Measurements from ENCODE around the gene PIGT.

Gene PIGT

DNA sequence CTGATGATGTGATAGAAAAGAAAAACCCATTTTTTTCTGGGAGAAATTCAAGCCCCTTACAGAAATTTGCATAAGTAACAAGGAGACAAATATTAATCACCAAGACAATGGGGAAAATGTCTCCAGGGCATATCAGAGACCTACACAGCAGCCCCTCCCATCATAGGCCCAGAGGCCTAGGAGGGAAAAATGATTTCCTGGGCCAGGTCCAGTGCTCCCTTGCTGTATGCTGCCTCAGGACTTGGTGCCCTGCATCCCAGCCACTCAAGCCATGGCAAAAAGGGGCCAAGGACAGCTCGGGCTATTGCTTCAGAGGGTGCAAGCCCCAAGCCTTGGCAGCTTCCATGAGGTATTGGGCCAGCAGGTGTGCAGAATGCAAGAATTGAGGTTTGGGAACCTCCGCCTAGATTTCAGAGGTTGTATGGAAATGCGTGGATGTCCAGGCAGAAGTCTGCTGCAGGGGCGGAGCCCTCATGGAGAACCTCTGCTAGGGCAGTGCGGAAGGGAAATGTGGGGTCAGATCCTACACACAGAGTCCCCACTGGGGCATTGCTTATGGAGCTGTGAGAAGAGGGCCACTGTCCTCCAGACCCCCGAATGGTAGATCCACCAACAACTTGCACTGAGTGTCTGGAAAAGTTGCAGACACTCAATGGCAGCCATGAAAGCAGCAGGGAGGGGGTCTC is 15.5 kb upstream of the PIGT start:
- no peak for DNase-seq (ENCODE audit: low read depth, low spot score)

DNA sequence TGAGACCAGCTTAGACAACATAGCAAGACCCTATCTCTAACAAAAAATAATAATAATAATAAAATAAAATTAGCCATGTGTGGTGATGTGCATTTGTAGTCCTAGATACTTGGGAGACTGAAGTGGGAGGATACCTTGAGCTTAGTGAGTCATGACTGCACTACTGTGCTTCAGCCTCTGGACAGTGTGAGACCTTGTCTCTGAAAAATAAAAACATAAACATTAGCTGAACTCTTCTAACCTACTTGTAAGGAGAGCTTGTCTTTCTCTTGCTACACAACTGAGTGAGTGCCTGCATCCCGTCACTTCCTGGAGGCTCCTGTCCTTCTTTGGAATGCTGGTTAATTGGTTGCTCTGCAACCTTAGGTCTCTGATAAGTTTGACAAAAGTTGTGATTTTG is 13.0 kb upstream of the PIGT start:
- DNase-seq (ENCODE audit: low read depth, low spot score): no peak

DNA sequence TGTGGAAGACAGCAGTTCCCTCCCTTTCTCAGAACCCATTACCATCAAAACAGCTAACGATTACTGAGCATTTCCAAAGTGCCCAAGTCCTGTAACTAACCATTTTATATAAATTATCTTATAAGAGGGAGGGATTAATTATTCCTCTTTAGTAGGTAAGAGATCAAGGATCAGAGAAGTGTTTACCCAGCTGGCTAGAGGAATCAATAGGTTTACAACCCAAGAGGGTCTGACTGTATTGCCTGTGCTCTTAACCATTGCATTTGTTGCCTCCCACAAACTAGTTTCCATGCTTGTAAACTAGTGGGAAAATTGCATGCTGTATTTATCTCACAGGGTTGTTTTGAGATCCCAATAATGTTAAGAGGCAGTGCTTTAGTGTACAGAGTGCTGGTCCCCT is 11.5 kb upstream of the PIGT start:
- DNase-seq (ENCODE audit: low read depth, low spot score): no peak

DNA sequence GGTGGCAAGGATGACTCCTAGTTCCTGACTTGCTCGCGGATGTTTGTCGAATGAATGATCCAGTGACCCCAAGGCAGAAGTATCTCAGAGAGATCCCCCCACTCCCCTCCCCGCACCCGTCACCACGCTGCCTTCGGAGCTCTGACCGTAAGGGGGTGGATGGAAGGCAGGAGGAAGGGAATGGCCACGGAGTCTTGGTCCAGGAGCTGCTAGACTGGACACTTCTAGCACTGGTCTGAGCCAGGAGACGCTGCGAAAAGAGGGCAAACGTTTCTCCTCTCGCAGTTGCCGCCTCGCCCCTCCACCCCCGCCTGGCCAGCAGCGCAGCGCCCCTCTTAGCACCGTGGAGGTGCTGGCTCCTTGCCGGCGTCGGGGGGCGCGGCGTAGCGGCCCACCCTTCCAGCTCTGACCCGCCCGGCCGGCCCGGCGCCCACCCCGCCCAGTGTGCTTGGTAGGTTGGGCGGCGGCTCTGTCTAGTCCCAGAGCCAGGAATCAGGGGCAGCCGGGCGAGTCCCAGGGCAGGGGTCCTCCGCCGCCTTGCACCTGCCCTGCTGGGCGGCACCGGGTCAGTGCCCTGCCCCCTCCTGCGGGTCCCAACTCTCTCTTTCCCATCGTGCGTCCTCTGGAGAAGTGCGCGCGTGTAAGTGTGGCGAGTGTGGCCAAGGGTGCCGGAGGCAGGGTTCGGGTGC is 10.2 kb upstream of the PIGT start:
- DNase-seq (ENCODE audit: low read depth, low spot score): no peak

DNA sequence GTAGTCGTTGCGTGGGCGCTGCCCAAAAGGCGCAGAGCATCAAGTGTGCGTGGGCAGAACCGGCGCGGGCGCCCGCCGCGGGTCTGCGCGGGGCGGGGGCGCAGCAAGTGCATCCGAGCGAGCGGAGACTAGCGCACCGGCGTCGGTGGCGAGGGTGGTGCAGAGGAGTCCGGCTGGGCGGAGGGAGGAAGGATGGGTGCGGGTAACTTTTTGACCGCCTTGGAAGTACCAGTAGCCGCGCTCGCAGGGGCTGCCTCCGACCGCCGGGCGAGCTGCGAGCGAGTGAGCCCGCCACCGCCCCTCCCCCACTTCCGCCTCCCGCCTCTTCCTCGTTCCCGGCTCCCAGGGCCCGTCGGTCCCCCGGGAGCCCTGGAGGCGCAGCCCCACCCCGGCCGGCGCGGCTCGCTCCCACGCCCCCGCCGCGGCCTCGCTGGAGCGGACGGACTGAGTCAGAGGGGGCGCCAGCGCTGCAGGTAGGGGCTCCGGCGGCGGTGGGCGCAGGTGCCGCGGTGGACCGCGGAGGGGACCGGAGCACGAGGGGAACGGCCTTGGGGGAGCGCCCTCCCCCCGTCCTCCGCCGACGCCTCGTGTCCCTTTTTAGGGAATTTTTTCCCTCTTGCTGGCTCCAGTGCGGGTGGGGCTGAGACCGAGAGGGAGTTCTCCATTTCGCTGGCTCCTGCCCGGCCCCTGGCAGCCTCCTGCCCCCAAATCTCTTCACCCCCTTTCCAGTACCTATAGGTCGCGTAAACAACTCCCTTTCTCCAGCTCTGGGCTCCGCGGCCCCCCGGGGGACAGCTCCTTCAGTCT is 9.5 kb upstream of the PIGT start:
- DNase-seq (ENCODE audit: low read depth, low spot score): no peak

DNA sequence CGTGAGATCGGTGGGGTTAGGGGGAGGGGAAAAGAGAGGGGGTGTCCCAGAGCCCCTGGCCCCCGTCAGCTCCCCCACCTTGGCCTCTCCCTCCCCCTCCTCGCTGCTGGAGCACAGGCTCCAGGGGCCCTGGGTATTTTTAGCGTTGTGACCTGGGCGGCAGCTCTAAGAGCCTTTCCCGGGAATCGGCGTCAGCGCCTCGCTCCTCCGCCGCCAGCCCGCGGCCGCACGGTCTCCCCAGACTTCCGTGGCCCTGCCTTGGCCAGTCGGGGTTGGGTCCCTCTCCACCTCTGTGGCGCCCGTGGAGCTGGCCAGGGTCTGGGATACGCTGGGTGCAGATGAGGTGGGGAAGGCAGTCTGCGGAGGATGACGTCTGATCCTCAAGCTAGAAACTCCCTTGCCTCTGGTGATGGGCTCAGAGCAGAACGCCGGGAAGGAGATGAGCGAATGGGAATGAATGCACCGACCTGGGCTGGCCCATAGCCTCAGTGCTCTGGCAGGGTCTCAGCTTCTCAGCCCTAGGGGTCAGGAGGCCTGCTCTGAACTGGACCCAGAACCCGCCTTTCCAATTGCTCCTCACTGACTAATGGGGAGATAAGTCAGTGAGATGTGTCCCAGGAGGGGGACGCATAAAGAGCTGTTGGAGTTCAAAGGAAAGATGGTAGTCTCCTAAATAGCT is 8.7 kb upstream of the PIGT start:
- DNase-seq (ENCODE audit: low read depth, low spot score): no peak

DNA sequence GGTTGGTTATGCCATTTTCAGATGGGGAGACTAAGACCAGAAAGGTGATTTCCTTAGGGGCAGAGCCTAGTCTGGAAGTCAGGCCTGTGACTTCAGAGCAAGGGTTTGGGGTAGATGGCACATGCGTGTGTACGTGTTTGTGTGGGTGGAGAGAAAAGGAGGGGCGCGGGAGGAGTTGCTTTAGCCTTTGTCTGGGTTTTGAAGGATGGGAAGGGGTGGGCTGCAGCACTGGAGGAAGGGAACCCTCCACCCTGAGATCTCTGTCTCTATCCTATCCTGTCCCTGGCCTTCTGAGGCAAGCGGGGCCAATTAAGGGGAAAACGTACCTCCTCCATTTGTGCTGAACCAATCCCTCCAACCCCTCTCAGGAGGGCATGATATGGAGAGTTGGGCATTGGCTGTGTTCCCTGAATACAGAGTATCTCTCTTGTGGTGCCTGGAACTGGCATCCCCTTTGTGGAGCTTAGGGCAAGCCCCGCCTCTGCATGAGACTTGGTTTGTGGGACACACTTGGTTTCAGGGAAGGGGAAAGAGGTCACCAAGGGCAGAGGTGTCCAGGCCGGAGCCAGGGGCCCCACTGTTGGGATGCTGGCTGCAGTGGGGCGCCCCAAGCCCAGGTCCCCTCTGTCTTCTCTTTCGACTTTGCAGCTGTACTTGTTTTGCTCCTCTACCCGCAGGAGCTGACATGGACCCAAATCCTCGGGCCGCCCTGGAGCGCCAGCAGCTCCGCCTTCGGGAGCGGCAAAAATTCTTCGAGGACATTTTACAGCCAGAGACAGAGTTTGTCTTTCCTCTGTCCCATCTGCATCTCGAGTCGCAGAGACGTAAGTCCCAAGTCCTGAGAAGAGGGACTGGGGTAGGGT is 7.9 kb upstream of the PIGT start, which contains the start of gene DBNDD2:
Gene DBNDD2 (plus strand): TSS at position 507 of the 863 bp plus-strand sequence. CDS start 179 bp downstream, at position 686.
- no peak for DNase-seq (ENCODE audit: low read depth, low spot score)

DNA sequence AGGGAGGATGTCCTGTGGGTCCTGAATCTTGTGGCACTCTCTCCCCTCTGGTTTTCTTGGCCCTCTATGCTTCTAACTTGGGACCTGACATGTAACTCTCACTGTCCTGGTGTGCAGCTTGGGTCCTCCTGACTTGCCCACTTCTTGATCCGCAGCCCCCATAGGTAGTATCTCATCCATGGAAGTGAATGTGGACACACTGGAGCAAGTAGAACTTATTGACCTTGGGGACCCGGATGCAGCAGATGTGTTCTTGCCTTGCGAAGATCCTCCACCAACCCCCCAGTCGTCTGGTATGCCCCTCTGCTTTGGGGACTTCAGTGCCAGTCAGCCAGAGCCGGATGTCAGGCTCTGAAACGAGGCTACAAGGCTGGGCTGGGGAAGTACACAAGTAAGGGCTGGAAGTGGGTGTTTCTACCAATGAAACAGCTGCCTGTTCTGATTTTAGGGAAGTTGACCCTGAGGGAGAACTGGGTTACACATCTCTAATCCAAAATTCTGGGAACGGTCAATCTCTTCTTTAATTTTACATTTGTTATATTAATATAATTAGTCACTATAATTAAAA is 7.2 kb upstream of the PIGT start:
- no peak for DNase-seq (ENCODE audit: low read depth, low spot score)

DNA sequence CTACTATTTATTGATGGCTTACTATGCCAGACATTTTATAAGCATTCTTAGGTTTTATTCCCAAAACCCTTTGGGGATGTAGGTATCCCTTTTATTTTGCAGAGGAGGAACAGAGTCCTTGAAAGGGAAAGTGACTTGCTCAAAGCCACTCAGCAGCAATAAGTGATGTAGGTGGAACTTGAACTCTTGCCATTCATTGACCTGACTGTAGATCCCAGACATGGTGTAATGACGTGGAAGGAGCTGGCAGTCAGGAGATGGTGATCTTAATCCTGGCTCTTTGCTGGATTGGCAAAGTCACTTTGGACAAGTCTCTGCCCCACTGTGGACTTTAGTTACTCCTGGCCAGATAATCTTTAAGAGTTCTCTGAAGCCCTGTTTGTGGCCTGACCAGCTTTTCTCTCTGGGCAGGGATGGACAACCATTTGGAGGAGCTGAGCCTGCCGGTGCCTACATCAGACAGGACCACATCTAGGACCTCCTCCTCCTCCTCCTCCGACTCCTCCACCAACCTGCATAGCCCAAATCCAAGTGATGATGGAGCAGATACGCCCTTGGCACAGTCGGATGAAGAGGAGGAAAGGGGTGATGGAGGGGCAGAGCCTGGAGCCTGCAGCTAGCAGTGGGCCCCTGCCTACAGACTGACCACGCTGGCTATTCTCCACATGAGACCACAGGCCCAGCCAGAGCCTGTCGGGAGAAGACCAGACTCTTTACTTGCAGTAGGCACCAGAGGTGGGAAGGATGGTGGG is 6.2 kb upstream of the PIGT start:
- no peak for DNase-seq (ENCODE audit: low read depth, low spot score)

DNA sequence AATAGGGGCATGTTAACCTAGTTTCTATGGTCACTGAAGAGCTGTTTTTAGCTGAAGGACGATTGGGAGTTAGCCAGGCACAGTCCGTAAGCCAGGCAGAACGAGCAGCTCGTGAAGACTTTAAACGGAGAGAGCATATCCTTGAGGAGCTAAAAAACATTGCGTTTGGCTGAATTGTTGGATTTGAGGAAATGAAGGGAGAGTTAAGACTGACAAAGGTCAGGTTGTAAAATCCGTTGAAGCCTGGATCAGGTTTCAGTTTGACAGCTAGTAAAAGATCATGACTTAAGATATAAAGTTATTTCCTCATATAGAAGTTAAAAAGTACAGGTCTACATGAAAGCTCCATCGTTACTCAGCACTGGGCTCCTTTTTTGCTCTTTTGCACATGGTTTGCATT is 5.1 kb upstream of the PIGT start:
- DNase-seq (ENCODE audit: low read depth, low spot score): no peak

DNA sequence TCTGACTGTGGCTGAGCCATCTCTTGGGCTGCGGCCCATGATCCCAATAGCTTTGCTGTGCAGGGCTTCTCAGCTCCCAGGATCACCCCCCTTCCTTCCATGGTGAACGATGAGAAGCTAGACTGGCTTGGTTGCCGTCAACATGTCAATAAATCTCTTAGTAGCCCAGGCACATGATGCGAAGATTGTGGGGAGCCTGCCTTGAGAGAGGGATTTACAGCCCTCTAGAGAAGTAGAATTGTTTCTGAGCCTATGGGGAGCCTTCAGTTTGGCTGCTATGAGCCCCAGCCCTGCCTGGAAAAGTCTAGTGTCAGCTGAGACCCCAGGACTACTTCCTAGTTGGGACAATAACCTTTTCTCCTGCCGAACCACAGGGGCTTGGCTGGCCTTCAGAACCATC is 3.3 kb upstream of the PIGT start:
- DNase-seq (ENCODE audit: low read depth, low spot score): no peak

DNA sequence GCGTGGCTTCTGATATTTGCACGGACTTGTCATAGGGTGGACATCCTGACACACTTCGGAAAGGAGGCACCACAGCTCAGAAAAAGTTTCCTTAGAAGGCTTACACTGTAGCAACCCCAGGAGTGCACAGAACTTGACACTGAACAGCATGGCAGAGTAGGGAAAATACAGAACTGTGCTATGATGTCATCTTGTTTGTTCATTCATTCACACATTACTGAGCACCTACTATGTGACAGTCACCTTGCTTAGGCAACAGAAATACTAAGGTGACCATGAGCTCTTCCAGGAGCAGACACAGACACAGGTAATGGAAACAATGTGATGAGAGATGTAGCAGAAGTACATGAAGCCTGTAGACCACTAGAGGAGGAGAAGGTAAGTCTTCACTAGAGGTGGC is 2.5 kb upstream of the PIGT start:
- no peak for DNase-seq (ENCODE audit: low read depth, low spot score)

DNA sequence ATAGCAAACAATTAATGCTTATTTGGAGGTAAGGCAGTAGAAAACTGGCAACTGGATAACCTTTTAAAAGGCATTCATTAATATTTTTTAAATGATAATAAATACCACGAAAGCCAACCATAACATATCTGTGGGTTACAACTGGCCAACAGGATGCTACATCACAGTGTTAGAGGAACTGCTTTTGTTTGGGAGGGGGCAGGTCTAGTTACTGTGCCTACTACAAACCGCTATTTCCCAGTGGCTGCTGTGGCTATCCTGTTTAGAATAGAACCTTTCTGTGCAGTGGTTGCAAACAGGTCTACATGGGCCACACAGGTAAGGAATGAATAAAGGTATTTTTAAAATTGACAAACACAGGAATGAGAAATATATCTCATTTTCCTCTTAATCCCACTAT is 976 bp downstream of the PIGT start:
- DNase-seq (ENCODE audit: low read depth, low spot score): no peak

DNA sequence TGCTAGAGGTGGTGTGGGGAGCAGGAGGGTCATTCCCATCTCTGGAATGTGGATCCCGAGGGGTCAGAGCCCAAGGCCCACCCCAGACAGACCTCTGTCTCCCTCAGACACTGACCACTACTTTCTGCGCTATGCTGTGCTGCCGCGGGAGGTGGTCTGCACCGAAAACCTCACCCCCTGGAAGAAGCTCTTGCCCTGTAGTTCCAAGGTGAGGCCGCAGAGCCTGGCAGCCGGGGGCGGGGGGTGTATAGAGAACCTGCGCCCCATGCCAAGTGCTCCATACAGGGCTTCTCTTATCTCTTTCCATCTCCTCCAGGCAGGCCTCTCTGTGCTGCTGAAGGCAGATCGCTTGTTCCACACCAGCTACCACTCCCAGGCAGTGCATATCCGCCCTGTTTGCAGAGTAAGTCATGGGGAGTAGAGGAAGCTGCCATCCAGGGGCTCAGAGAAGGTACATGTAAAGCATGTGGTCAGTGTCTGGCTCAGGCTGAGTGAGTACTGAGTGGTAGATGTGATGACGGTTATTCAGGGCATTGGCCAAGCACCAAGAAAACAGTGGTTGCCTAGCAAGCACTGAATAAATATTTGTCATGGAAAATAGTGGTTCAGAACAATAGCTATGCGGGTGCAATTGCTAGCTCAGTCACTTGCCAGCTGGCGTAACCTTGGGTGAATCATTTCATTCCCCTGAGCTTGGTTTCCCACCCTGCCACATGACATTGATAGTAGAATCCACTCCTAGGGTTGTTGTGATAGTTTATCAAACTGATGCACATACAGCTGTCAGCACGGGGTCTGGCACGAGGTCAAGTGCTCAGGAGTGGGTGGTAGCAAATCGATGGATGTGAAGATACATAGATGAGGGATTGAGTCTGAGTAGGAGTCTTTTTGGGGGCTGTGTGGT is 3.5 kb downstream of the PIGT start:
- DNase-seq (ENCODE audit: low read depth, low spot score): no peak

DNA sequence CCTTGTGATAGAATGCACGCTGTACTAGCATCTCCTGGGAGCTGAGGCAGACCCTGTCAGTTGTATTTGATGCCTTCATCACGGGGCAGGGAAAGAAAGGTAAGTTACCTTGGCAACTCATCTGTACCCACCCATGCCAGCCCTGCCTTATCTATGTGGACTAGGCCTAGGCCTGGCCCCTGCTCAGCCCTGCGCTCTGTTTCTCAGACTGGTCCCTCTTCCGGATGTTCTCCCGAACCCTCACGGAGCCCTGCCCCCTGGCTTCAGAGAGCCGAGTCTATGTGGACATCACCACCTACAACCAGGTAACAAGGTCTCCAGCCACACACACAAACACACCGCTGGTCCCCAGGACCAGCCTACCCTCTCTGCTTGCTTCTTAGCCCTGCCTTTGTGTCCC is 4.2 kb downstream of the PIGT start:
- no peak for DNase-seq (ENCODE audit: low read depth, low spot score)

DNA sequence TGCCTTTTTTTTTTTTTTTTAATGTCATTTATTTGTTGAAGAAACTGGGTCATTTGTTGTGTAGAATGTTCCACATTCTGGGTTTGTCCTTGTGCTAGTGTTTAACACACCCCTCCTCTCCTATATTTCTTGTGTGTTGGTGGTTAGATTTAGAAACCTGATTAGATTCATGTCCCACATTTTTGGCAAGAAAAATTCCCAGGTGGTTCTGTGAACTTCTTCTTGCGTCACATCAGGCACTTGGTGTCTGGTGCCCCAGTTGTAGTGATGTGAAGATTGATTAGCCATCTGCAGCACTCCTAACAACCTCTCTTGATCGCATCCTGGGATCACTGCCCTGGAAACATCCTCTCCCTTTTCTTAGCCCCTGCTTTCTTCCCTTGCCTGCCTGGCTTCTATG is 7.8 kb downstream of the PIGT start:
- no peak for DNase-seq (ENCODE audit: low read depth, low spot score)

DNA sequence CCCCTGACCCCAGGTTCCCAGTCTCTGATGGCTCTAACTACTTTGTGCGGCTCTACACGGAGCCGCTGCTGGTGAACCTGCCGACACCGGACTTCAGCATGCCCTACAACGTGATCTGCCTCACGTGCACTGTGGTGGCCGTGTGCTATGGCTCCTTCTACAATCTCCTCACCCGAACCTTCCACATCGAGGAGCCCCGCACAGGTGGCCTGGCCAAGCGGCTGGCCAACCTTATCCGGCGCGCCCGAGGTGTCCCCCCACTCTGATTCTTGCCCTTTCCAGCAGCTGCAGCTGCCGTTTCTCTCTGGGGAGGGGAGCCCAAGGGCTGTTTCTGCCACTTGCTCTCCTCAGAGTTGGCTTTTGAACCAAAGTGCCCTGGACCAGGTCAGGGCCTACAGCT is 9.6 kb downstream of the PIGT start:
- no peak for DNase-seq (ENCODE audit: low read depth, low spot score)

DNA sequence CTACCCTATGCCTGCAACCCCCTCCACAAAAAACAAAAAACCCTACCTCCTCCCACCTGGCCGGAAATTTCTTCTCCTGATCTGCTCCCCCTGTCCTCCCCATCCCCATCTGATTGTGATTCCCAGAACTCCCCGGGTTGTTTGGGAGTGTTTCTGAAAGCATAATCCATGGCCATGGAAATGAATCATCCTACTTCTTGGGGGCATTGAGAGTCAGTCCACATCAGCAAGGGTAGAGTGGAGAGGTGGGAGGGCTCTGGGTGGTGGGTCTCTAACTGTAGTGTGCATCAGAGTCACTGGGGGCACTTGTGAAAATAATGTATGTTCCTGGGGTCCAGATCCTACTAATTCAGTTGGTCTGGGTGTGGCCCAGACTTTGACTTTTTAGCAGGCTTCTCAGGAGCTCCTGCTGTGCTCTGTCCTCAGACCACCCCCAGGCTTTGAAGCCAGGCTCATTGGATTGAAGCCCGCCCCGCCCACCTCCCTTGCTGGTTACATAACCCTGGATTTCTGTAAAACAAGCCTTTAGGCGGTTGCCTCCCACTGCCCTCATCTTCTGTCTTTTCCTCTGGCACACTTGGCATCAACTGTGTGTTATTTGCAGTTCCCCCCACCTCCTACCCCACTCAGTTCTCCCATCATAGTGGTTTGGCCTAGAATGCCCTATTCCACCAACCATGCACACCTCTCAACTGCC is 10.5 kb downstream of the PIGT start:
- no peak for DNase-seq (ENCODE audit: low read depth, low spot score)

Data from activated naive CD8-positive, alpha-beta T cell treated with anti-CD3 and anti-CD28 coated beads, Interleukin-2, amount 50 U/mL, for 16 hours (primary cell).